ENCODE results near the gene KIAA1217. TPM values are rescaled to one million over a fixed set of nuclear protein-coding genes. Genes with fewer than 3 reads are reported as not detected.

KIAA1217 gene
- polyA plus RNA-seq, 1 of the 3 experiments (the other 2 are of a cell fraction) = 7.2 TPM

- WGBS (ENCODE audit: low lambda C conversion rate) = 67% methylated on average over 13 of the region's 13 CpGs
- no peaks in the 10 kb centered on the region for H3K9me3 ChIP-seq
- H3K4me1 ChIP-seq (ENCODE audit: control insufficient read depth in 1 of 2, insufficient read depth in 2 of 2, low read depth in 1 of 2, low read length in 1 of 2) = peaks cover 27 to 37% of the 10 kb centered on the region in 2 experiments
- TF ChIP-seq NFIC (IDR thresholded peaks at IDR 0.05; ENCODE audit: borderline replicate concordance) (peak; percentile 26; the same call in 1 of the 2 replicates), ELF1 (IDR thresholded peaks at IDR 0.05) (no peak), RFX5 (IDR thresholded peaks at IDR 0.05; ENCODE audit: low read length) (no peak), RXRA (IDR thresholded peaks at IDR 0.05; ENCODE audit: borderline replicate concordance, low read depth) (peak; percentile 51; the same call in 1 of the 2 replicates), TAF1 (IDR thresholded peaks at IDR 0.05; ENCODE audit: borderline replicate concordance, low read depth, low read length) (no peak)
- peak overlapping the region; percentile 84 for H2AFZ ChIP-seq (ENCODE audit: low read depth)
- H3K9me2 ChIP-seq = no peaks in the 10 kb centered on the region
- peak overlapping the region; percentile 93 for H3K4me2 ChIP-seq
- ChIA-PET POLR2A (no interaction called here), CTCF (no interaction called here)
- H4K20me1 ChIP-seq (ENCODE audit: insufficient read depth) = no peaks in the 10 kb centered on the region
- H3K27me3 ChIP-seq (ENCODE audit: insufficient read depth) = no peaks in the 10 kb centered on the region
- H3K79me2 ChIP-seq (ENCODE audit: insufficient read depth) = no peaks in the 10 kb centered on the region
- DNase-seq = no peak
- peak overlapping the region; percentile 64 to 76; a peak in 3 of 4 replicates for H3K27ac ChIP-seq (ENCODE audit: low read depth in 2 of 2, low read length in 1 of 2)
- H3K36me3 ChIP-seq (replicated peaks in 1 of 2; ENCODE audit: control insufficient read depth in 1 of 2, insufficient read depth in 2 of 2, low read length in 1 of 2) = no peaks in the 10 kb centered on the region
- H3K9ac ChIP-seq = peak overlapping the region; percentile 59; the same call in 1 of the 2 replicates
- peaks cover 12% of the 10 kb centered on the region for H3F3A ChIP-seq (replicated peaks; ENCODE audit: insufficient read depth)
- H3K4me3 ChIP-seq (ENCODE audit: low read depth in 2 of 2, low read length in 1 of 2) = no peak overlapping the region
Measured at GRCh38 chr10:24207781-24208611, 942 bp upstream of the KIAA1217 start.

- Histone ChIP-seq H3K9ac (peak overlapping the region; percentile 59; the same call in 1 of the 2 replicates), H3K9me3 (no peaks in the 10 kb centered on the region), H3F3A (replicated peaks; ENCODE audit: insufficient read depth) (peaks cover 12% of the 10 kb centered on the region), H3K27me3 (ENCODE audit: insufficient read depth) (no peaks in the 10 kb centered on the region), H4K20me1 (ENCODE audit: insufficient read depth) (no peaks in the 10 kb centered on the region), H2AFZ (ENCODE audit: low read depth) (peak overlapping the region; percentile 84), H3K4me1 (ENCODE audit: control insufficient read depth in 1 of 2, insufficient read depth in 2 of 2, low read depth in 1 of 2, low read length in 1 of 2) (peaks cover 27 to 28% of the 10 kb centered on the region in 2 experiments), H3K27ac (ENCODE audit: low read depth in 2 of 2, low read length in 1 of 2) (peak overlapping the region; percentile 64 to 76; a peak in 3 of 4 replicates), H3K9me2 (no peaks in the 10 kb centered on the region), H3K79me2 (ENCODE audit: insufficient read depth) (no peaks in the 10 kb centered on the region), H3K4me2 (peak overlapping the region; percentile 93), H3K36me3 (replicated peaks in 1 of 2; ENCODE audit: control insufficient read depth in 1 of 2, insufficient read depth in 2 of 2, low read length in 1 of 2) (no peaks in the 10 kb centered on the region), H3K4me3 (ENCODE audit: low read depth in 2 of 2, low read length in 1 of 2) (peak overlapping the region; percentile 51 to 59)
- 1% methylated on average over 5 of the region's 5 CpGs for WGBS (ENCODE audit: low lambda C conversion rate)
- peak; percentile 74 for DNase-seq
- POLR2A ChIA-PET = interaction anchor here (0.7 to 1.2 kb wide), 2 partner anchors 27 to 46 kb away, joined by 3 to 4 read pairs; no protein-coding TSS in a partner anchor
- CTCF ChIA-PET = interaction anchor here (0.8 to 2.6 kb wide), 6 partner anchors 13 to 215 kb away, joined by 4 to 15 read pairs (median 6); no protein-coding TSS in a partner anchor
- TF ChIP-seq FOSL2 (IDR thresholded peaks at IDR 0.05; ENCODE audit: borderline replicate concordance, low read depth) (peak; percentile 44; the same call in 1 of the 2 replicates), IRF3 (IDR thresholded peaks at IDR 0.05; ENCODE audit: low read depth, low read length) (no peak), USF1 (IDR thresholded peaks at IDR 0.05; ENCODE audit: borderline replicate concordance, low read depth) (no peak), GABPA (IDR thresholded peaks at IDR 0.05; ENCODE audit: low read depth) (no peak), POLR2AphosphoS5 (IDR thresholded peaks at IDR 0.05; ENCODE audit: low read depth, low read length) (no peak), MAX (IDR thresholded peaks at IDR 0.05; ENCODE audit: low read depth) (no peak; the same call in 1 of the 2 replicates), RCOR1 (IDR thresholded peaks at IDR 0.05; ENCODE audit: low read length) (0 out of 2 replicates have a peak, but pooled peaks have one; percentile 31), GATA2 (CRISPR knock-in tag; IDR thresholded peaks at IDR 0.05) (peak; percentile 45; the same call in 1 of the 2 replicates), ELF1 (IDR thresholded peaks at IDR 0.05) (no peak), YY1 (IDR thresholded peaks at IDR 0.05; ENCODE audit: low read depth) (peak; percentile 25; the same call in 1 of the 2 replicates), CHD2 (IDR thresholded peaks at IDR 0.05; ENCODE audit: low read length, partially characterized antibody) (peak; percentile 18), TCF12 (IDR thresholded peaks at IDR 0.05) (peak; percentile 48; the same call in 1 of the 2 replicates), NRF1 (IDR thresholded peaks at IDR 0.05; ENCODE audit: low read depth, low read length) (no peak), MEF2A (IDR thresholded peaks at IDR 0.05; ENCODE audit: borderline replicate concordance, low read depth) (no peak), EZH2phosphoT487 (IDR thresholded peaks at IDR 0.05; ENCODE audit: borderline replicate concordance, low read depth) (no peak), JUND (IDR thresholded peaks at IDR 0.05) (peak; percentile 40), RAD21 (IDR thresholded peaks at IDR 0.05; ENCODE audit: low read length) (no peak), ZBTB33 (IDR thresholded peaks at IDR 0.05; ENCODE audit: borderline replicate concordance, low read depth) (no peak), NFIC (IDR thresholded peaks at IDR 0.05; ENCODE audit: borderline replicate concordance) (no peak), FOXJ3 (CRISPR knock-in tag; IDR thresholded peaks at IDR 0.05) (no peak), EP300 (IDR thresholded peaks at IDR 0.05; ENCODE audit: borderline replicate concordance in 1 of 2, low read depth in 1 of 2, low read length in 1 of 2) (peak; percentile 46 to 53; a peak in 2 of 4 replicates)
Measured at GRCh38 chr10:24209432-24209771, 464 bp downstream of the KIAA1217 start.
